Right lung (tissue), 5 donors: ENCODE results near the gene TRPV4. TPM values are rescaled to one million over a fixed set of nuclear protein-coding genes. Genes with fewer than 3 reads are reported as not detected.

Experiments used
- DNase-seq, 2 donors: peaks; one replicate each; pipeline ENCODE4 v3.0.0-alpha.2; 2013
- polyA plus RNA-seq, 5 donors: library from polyadenylated mRNA; unstranded; fragments of 120-200 nt; gene quantifications; one replicate each; pipeline versions ENCODE4 v1.2.1 to v1.2.3, GENCODE V29; 2013; ENCODE audit warnings: inconsistent platforms in 1 of 5, low replicate concordance in 1 of 5; ENCODE audit not compliant: insufficient read length in 5 of 5, insufficient read depth in 1 of 5

Gene TRPV4
- polyA plus RNA-seq, 5 donors = 2.6 to 4.0 (median 2.8) TPM

- DNase-seq = no peak
These were observed 4.3 kb downstream of the TRPV4 start for GRCh38 chr12:109828754-109829511.

- DNase-seq = no peak
These were observed 5.3 kb downstream of the TRPV4 start for GRCh38 chr12:109827566-109828550.

- no peak for DNase-seq
These were observed 6.1 kb downstream of the TRPV4 start for GRCh38 chr12:109827080-109827479.

- DNase-seq = no peak
These were observed 8.5 kb downstream of the TRPV4 start for GRCh38 chr12:109824731-109825130.

GRCh38 chr12:109822951-109823411, 10.2 kb downstream of the TRPV4 start:
- DNase-seq = no peak

GRCh38 chr12:109822416-109822815, 10.8 kb downstream of the TRPV4 start:
- DNase-seq = no peak

- DNase-seq = no peak
These were observed 11.2 kb downstream of the TRPV4 start for GRCh38 chr12:109821968-109822367.

GRCh38 chr12:109820816-109821381, 12.3 kb downstream of the TRPV4 start:
- DNase-seq = no peak

- DNase-seq = no peak
These were observed 14.2 kb downstream of the TRPV4 start for GRCh38 chr12:109818905-109819500.

GRCh38 chr12:109818253-109818652, 14.9 kb downstream of the TRPV4 start:
- DNase-seq = no peak

GRCh38 chr12:109817627-109818231, 15.5 kb downstream of the TRPV4 start:
- no peak for DNase-seq

GRCh38 chr12:109816870-109817269, 16.3 kb downstream of the TRPV4 start:
- no peak for DNase-seq

- no peak for DNase-seq
These were observed 17.2 kb downstream of the TRPV4 start for GRCh38 chr12:109815757-109816617.

- no peak for DNase-seq
These were observed 18.0 kb downstream of the TRPV4 start for GRCh38 chr12:109815225-109815624.

GRCh38 chr12:109814600-109815150, 18.5 kb downstream of the TRPV4 start:
- no peak for DNase-seq

GRCh38 chr12:109813810-109814416, 19.3 kb downstream of the TRPV4 start:
- no peak for DNase-seq

- no peak for DNase-seq
These were observed 21.6 kb downstream of the TRPV4 start for GRCh38 chr12:109811624-109811995.

GRCh38 chr12:109810954-109811623, 22.1 kb downstream of the TRPV4 start:
- DNase-seq = no peak
